Measurements from ENCODE around the gene TRIM46. TPM values are rescaled to one million over a fixed set of nuclear protein-coding genes. Genes with fewer than 3 reads are reported as not detected.

TRIM46 gene
- total and polyA plus RNA-seq, 2 of the 13 experiments (the other 11 are each of a cell fraction or from before 2014, with no cell fraction given): 0.04 to 0.09 TPM

GRCh38 chr1:155208541-155209311 lies 35.1 kb downstream of the TRIM46 start, which contains the start of gene MTX1 (continued):
- TF ChIP-seq PAXIP1 (CRISPR knock-in tag; conservative IDR thresholded peaks at IDR 0.05) (peak; percentile 54), KDM2A (CRISPR knock-in tag; IDR thresholded peaks at IDR 0.05; ENCODE audit: borderline replicate concordance, low read depth) (peak; percentile 32; the same call in 1 of the 2 replicates), HOXA5 (CRISPR knock-in tag; IDR thresholded peaks at IDR 0.05) (no peak), ZNF782 (CRISPR knock-in tag; IDR thresholded peaks at IDR 0.05; ENCODE audit: borderline replicate concordance) (peak; percentile 48; the same call in 1 of the 2 replicates), SIX1 (CRISPR knock-in tag; IDR thresholded peaks at IDR 0.05; ENCODE audit: borderline replicate concordance) (no peak), CBX2 (IDR thresholded peaks at IDR 0.05; ENCODE audit: low read depth, low read length) (no peak), CBX2 (CRISPR knock-in tag; IDR thresholded peaks at IDR 0.05; ENCODE audit: low read depth) (no peak), ZNF441 (CRISPR knock-in tag; IDR thresholded peaks at IDR 0.05; ENCODE audit: borderline replicate concordance) (0 out of 2 replicates have a peak, but pooled peaks have one; percentile 12), ZNF567 (CRISPR knock-in tag; IDR thresholded peaks at IDR 0.05; ENCODE audit: borderline replicate concordance) (no peak)
- TF ChIP-seq, protein P1, sequence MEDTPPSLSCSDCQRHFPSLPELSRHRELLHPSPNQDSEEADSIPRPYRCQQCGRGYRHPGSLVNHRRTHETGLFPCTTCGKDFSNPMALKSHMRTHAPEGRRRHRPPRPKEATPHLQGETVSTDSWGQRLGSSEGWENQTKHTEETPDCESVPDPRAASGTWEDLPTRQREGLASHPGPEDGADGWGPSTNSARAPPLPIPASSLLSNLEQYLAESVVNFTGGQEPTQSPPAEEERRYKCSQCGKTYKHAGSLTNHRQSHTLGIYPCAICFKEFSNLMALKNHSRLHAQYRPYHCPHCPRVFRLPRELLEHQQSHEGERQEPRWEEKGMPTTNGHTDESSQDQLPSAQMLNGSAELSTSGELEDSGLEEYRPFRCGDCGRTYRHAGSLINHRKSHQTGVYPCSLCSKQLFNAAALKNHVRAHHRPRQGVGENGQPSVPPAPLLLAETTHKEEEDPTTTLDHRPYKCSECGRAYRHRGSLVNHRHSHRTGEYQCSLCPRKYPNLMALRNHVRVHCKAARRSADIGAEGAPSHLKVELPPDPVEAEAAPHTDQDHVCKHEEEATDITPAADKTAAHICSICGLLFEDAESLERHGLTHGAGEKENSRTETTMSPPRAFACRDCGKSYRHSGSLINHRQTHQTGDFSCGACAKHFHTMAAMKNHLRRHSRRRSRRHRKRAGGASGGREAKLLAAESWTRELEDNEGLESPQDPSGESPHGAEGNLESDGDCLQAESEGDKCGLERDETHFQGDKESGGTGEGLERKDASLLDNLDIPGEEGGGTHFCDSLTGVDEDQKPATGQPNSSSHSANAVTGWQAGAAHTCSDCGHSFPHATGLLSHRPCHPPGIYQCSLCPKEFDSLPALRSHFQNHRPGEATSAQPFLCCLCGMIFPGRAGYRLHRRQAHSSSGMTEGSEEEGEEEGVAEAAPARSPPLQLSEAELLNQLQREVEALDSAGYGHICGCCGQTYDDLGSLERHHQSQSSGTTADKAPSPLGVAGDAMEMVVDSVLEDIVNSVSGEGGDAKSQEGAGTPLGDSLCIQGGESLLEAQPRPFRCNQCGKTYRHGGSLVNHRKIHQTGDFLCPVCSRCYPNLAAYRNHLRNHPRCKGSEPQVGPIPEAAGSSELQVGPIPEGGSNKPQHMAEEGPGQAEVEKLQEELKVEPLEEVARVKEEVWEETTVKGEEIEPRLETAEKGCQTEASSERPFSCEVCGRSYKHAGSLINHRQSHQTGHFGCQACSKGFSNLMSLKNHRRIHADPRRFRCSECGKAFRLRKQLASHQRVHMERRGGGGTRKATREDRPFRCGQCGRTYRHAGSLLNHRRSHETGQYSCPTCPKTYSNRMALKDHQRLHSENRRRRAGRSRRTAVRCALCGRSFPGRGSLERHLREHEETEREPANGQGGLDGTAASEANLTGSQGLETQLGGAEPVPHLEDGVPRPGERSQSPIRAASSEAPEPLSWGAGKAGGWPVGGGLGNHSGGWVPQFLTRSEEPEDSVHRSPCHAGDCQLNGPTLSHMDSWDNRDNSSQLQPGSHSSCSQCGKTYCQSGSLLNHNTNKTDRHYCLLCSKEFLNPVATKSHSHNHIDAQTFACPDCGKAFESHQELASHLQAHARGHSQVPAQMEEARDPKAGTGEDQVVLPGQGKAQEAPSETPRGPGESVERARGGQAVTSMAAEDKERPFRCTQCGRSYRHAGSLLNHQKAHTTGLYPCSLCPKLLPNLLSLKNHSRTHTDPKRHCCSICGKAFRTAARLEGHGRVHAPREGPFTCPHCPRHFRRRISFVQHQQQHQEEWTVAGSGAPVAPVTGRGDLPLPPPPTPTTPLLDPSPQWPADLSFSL (CRISPR knock-in tag; IDR thresholded peaks at IDR 0.05): peak; percentile 63; the same call in 1 of the 2 replicates
- TF ChIP-seq, protein P2, sequence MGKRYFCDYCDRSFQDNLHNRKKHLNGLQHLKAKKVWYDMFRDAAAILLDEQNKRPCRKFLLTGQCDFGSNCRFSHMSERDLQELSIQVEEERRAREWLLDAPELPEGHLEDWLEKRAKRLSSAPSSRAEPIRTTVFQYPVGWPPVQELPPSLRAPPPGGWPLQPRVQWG (CRISPR knock-in tag; IDR thresholded peaks at IDR 0.05; ENCODE audit: borderline replicate concordance, low read depth): no peak
- TF ChIP-seq, protein P3, sequence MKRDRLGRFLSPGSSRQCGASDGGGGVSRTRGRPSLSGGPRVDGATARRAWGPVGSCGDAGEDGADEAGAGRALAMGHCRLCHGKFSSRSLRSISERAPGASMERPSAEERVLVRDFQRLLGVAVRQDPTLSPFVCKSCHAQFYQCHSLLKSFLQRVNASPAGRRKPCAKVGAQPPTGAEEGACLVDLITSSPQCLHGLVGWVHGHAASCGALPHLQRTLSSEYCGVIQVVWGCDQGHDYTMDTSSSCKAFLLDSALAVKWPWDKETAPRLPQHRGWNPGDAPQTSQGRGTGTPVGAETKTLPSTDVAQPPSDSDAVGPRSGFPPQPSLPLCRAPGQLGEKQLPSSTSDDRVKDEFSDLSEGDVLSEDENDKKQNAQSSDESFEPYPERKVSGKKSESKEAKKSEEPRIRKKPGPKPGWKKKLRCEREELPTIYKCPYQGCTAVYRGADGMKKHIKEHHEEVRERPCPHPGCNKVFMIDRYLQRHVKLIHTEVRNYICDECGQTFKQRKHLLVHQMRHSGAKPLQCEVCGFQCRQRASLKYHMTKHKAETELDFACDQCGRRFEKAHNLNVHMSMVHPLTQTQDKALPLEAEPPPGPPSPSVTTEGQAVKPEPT (CRISPR knock-in tag; IDR thresholded peaks at IDR 0.05; ENCODE audit: low read depth): 0 out of 2 replicates have a peak, but pooled peaks have one; percentile 13
- TF ChIP-seq, protein P4, sequence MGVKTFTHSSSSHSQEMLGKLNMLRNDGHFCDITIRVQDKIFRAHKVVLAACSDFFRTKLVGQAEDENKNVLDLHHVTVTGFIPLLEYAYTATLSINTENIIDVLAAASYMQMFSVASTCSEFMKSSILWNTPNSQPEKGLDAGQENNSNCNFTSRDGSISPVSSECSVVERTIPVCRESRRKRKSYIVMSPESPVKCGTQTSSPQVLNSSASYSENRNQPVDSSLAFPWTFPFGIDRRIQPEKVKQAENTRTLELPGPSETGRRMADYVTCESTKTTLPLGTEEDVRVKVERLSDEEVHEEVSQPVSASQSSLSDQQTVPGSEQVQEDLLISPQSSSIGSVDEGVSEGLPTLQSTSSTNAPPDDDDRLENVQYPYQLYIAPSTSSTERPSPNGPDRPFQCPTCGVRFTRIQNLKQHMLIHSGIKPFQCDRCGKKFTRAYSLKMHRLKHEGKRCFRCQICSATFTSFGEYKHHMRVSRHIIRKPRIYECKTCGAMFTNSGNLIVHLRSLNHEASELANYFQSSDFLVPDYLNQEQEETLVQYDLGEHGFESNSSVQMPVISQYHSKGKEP (CRISPR knock-in tag; IDR thresholded peaks at IDR 0.05): no peak
